H54 (cell line): Measurements from ENCODE around the gene CREB3L2.
"Not testable (repeated sequence)": the region's sequence is repeated elsewhere in the genome, so short reads cannot be mapped to it uniquely, and the experiment has no call there.

Experiments used
- DNase-seq: peaks from one replicate; pipeline ENCODE4 v3.0.0; 2011; ENCODE audit warnings: low spot score, mixed read lengths; ENCODE audit not compliant: insufficient read length
- FAIRE-seq: peaks from 3 replicates; lab custom pipeline; 2011; peaks lifted over from hg19 to GRCh38; lab: Jason Lieb, UNC
- POLR2A ChIP-seq: IDR thresholded peaks from 2 replicates; pipeline ENCODE4 v1.6.1; 2011; ENCODE audit warnings: low read depth, mild to moderate bottlenecking, low read length

The CREB3L2 gene, protein sequence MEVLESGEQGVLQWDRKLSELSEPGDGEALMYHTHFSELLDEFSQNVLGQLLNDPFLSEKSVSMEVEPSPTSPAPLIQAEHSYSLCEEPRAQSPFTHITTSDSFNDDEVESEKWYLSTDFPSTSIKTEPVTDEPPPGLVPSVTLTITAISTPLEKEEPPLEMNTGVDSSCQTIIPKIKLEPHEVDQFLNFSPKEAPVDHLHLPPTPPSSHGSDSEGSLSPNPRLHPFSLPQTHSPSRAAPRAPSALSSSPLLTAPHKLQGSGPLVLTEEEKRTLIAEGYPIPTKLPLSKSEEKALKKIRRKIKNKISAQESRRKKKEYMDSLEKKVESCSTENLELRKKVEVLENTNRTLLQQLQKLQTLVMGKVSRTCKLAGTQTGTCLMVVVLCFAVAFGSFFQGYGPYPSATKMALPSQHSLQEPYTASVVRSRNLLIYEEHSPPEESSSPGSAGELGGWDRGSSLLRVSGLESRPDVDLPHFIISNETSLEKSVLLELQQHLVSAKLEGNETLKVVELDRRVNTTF

DNA sequence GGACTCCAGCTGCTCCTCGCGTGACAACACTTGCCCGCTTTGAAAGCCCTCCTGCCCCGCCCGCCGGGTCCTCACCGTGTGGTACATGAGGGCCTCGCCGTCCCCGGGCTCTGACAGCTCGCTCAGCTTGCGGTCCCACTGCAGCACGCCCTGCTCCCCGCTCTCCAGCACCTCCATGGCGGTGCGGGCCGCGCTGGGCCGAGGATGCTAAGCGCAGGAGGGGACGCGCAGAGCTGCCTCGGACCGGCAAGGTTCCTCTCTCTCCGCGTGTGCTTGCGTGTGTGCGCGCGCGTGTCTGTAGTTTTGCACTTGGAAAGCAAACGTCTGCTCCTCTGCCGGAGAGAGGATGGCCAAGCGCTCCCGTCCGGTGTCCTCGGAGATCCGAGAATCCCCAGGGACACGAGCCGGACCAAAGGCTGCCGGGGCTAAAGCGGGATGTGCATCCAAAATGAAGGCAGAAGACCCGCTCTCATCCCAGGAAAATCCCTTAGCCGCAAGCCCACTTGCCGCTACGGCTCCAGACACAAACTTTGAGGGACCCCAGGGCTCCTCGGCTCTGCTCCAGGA is at the start of gene CREB3L2:
Gene CREB3L2, minus strand, starts transcription at position 558 of the 567 bp plus-strand sequence. Its CDS starts 381 bp downstream, at position 177.
- FAIRE-seq (no peak), DNase-seq (no peak)

DNA sequence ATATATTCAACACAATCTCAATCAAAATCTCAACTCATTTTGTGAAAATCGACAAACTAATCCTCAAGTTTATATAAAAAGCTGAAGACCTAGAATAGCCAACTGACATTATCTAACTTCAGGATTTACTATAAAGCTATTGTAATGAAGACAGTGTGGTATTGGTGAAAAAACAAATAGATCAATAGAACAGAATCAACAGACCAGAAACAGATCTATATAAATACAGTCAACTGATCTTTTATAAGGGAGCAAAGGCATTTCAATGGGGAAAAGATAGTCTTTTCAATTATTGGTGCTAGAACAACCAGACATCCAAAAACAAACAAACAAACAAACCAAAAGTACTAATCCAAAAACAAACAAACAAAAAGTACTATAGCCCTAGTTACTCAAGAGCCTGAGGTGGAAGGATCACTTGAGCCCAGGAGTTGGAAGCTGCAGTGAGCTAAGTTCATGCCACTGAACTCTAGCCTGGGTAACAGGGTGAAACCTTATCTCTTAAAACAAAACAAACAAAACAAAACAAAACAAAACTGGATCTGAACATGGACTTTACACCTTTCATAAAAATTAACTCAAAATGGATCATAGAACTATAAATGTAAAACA is 47.7 kb upstream of the CREB3L2 start:
- DNase-seq (no peak), FAIRE-seq (no peak)
- no peak for TF ChIP-seq POLR2A

More for the DNA sequence above, at the start of gene CREB3L2:
- TF ChIP-seq POLR2A: peak; percentile 17; the same call in 1 of the 2 replicates

DNA sequence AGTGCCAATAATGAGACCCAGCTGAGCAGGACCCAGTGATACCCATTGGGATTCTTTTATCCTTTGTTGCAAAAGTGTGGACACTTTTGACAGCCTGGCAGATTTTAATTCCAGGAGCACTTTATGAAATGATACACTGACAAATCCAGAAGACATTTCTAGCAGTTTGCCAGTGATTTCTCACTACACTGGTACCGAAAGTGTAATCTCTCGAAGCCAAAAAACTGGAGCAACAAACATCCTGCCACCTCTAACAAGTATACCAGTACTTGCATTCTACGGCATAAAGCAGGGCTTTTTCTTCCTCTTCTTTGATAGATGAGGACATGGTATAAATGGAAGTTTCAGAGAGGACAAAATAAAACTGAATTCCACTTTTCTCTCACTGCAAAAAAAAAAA is 46.0 kb upstream of the CREB3L2 start:
- DNase-seq: no peak
- TF ChIP-seq POLR2A: no peak
- FAIRE-seq: no peak

DNA sequence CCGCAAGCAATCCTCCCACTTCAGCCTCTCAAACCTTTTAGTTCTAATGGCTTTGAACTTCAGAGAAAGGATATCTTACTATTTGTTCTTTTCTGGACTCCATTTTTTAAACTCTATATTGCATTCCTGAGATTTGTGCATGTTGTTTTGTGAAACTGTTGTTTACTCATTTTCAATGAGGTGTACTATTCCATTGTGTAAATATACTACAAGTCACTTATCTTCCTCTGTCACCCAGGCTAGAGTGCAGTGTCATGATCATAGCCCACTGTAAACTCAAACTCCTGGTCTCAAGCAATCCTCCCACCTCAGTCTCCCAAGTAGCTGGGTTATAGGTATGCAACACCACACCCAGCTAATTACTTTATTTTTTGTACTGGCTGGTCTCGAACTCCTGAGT is 43.0 kb upstream of the CREB3L2 start:
- TF ChIP-seq POLR2A: no peak
- FAIRE-seq (no peak), DNase-seq (no peak)

DNA sequence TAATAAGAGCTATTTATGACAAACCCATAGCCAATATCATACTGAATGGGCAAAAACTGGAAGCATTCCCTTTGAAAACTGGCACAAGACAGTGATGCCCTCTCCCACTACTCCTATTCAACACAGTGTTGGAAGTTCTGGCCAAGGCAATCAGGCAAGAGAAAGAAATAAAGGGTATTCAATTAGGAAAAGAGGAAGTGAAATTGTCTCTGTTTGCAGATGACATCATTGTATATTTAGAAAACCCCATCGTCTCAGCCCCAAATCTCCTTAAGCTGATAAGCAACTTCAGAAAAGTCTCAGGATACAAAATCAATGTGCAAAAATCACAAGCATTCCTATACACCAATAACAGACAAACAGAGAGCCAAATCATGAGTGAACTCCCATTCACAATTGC is 38.2 kb upstream of the CREB3L2 start:
- FAIRE-seq, DNase-seq: not testable (repeated sequence)

DNA sequence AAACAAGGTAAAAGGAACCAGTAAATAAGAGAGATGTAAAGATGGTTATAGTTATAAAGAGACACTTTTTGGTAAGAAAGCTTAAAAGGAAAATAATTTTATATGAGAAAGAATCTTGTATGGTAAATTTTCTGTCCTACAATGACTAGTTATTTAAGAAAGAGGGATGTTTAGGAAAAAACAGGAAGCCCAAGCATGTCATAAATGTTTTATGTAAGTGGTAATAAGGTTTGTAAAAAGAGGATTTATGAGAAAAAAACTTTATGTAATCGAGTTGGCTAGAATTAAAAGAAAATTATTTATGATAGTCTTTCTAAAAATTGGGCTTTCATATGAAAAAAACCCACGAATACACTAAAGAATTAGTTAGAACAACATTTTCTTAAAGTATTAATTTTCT is 34.2 kb upstream of the CREB3L2 start:
- no peak for TF ChIP-seq POLR2A
- DNase-seq (no peak), FAIRE-seq (no peak)

DNA sequence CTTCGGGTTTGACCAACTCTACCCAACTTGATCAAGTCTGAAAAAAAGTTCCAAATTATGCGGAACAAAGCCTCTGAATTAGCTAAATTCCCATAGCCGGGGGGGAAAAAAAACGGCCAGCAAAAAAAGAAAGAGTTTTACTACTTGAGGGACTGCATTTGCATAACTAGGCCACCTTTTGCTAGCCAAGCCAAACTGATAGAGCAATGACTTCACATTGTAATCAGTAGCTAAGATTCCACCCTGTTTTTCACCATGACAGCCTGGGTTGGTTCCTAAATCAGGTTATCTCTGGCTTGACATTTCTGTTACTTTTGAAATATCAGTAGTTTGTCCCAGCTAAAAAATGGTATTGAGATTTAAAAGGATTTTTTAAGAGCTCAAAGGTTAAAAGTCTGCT is 31.4 kb upstream of the CREB3L2 start:
- no peak for DNase-seq
- no peak for FAIRE-seq

DNA sequence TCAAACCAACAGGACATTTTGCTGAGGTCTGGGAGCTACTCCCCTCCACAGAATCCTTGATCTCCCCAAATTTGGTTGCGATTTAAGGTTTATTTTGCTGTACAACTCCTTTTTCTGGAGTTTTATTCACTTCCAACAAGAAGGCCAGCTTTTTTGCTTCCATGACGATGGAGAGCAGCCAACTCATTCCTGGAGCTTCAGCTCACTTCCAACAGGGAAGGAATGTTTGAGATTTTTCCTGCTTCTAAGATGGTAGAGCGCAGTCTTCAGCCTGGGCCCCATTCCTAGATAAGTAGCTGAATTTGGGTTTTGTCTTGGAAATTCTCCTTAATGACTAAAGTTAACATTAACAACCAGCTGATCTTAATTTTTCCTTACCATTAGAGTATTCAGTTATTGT is 30.9 kb upstream of the CREB3L2 start:
- no peak for FAIRE-seq
- no peak for DNase-seq
- no peak for TF ChIP-seq POLR2A

More for the DNA sequence above, 31.4 kb upstream of the CREB3L2 start:
- TF ChIP-seq POLR2A: no peak

DNA sequence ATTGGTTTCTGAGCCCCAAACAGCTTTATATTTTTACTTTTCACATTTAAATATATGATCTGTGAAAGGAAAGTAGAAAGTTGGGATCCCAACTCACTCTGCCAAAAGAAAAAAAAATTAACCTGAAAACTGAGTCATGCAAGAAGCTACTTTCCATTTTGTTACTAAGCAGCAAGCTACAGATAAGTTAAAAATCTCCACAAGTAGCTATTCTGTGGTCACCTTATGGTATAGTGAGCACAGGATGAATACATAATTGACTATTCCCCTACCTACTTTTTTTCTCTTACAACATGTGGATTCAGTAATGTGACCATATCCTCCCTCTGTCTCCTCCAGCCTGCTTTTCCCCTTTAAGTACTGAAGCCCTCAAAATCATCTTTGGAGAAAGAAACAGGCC is 30.3 kb upstream of the CREB3L2 start:
- no peak for TF ChIP-seq POLR2A
- no peak for FAIRE-seq
- DNase-seq: no peak

DNA sequence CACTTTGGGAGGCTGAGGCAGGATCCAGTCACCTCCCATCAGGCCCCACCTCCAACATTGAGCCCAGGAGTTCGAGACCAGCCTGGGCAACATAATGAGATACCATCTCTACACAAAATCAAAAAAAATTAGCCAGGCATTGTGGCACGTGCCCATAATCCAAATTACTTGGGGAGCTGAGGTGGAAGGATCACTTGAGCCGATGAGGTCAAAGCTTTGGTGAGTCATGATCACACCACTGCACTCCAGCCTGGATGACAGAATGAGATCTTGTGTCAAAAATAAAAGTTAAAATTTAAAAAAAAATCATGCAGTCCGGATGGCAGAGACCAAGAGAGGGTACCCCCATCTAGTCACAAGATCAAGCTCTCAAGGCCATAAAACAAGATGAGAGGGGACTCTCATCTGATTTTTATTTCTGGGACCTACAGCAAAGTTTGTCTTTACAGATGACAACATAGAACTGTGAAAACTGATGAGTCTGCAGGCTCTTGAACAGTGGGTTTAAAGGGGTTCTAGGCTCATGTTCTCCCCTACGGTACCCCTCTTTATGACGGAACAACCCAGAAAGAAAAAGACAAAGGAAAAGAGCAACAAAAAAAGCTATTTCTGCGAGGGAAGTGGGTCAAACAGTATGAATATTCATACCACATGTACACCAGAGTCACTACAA is 28.9 kb upstream of the CREB3L2 start:
- DNase-seq (no peak), FAIRE-seq (no peak)
- no peak for TF ChIP-seq POLR2A

DNA sequence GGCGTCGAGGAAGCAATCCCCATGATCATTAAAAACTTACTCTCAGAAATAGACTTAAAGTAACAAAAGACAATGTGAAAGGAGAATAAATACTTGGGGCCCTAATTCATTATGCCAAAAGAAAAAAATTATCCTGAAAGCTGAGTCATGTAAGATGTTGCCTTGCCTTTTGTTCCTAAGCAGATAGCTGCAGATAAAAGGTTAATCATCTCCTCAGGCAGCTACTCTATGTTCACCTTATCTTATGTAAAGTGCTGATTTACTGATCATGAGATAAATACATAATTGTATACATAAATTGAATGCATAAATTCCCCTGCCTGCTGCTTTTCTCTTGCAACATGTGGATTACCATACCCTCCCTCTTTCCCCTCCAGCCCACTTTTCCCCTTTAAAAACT is 28.1 kb upstream of the CREB3L2 start:
- DNase-seq: no peak
- no peak for TF ChIP-seq POLR2A
- FAIRE-seq: no peak

DNA sequence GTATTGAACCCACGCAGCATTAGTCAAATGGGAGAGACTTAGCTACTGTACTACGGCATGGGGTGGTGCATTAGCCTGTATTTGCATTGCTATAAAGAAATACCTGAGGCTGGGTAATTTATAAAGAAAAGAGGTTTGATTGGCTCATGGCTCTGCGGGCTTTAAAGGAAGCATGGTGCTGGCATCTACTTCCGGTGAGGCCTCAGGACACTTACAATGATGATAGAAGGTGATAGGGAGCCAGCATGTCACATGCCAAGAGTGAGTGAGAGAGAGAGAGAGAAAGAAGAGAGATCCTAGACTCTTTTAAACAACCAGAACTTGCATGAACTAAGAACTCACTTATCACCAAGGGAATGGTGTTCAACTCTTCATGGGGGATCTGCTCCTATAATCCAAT is 27.2 kb upstream of the CREB3L2 start:
- no peak for TF ChIP-seq POLR2A
- no peak for FAIRE-seq
- no peak for DNase-seq

DNA sequence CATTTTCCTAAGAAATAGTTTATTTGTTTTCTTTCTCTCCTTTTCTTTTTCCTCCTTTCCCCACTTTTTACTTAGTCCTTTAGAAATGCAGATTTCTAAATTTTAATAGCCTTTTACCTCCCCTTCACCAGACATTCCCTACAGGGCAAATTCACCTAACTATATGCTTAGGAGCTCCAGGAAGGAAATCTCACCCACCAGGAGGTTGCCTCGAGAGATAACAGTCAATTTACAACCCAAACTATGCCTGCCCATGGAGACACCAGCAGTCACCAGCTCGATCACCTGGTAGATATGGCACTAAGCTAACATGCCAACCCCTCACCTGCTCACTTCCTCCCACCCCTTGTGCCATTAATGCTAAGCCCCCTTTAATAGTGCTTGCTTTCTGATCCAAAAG is 25.2 kb upstream of the CREB3L2 start:
- DNase-seq (no peak), FAIRE-seq (no peak)
- no peak for TF ChIP-seq POLR2A

DNA sequence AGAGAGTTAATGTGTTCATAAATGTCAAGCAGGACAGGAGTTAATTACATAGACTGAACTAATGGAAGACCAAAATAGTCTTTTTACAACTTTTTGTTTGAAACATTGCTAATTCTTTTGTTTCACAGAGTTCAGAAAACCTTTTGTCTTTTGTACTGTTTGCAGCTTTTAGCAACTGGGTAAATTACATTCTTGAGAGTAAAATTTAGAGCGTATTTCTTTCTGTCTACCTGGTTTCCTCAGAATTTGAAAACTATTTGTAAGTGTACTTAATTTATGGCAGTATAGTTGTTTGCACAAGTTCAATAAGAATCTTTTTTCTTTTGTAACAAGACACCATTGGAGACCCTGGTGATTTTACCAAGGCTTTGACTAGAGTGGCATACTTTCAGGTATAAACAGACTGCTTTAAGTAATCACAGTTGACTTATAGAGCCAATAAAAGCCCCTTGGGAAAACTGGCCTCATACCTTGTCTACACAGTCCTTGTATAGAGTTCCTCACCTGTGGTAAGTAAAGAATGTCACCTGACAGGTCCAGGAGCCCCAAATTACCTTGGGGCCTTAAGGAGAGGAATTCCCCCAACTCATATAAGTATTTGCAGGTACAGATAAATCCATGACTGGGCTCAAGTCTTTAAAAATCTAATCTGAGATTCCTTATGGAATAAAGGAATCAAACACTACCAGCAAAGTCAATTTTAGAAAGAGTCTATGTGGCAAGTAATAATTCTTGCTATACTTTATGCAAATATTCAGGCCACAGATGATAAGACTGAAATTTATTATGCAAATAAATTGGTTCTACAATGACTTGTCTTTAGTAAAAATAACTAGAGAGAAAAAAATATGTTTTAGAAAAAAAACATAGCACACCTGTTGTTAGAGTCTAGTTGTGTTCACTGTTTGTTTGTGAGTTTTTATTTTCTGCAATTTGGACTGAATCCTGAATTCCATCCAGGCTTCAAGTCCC is 23.6 kb upstream of the CREB3L2 start:
- TF ChIP-seq POLR2A: no peak
- DNase-seq: no peak
- FAIRE-seq: no peak
